ENCODE results near the gene FZD2.

- no peak for TF ChIP-seq POLR2AphosphoS5 (IDR thresholded peaks at IDR 0.05; ENCODE audit: low read depth, low read length)
- no peak for TF ChIP-seq POLR2A (IDR thresholded peaks at IDR 0.05; ENCODE audit: low read depth, low read length)
These were observed 29.3 kb upstream of the FZD2 start for GRCh38 chr17:44527954-44528353.
